VCaP (cell line): ENCODE results near the gene RBM14.

ENCODE experiments used
- H3K27ac ChIP-seq: fragments of 450-650 bp; 2 replicates; pipeline ENCODE4 v1.5.1; 2017
- TF ChIP-seq, protein P1 (sequence below): fragments of 450-650 bp; conservative IDR thresholded peaks from 2 replicates; pipeline ENCODE4 v1.5.1; 2017; ENCODE audit warnings: mild to moderate bottlenecking, moderate library complexity

Gene RBM14

GRCh38 chr11:66592457-66593302 is 23.8 kb upstream of the RBM14 start, which contains the start of the genes CCDC87 and CCS:
Gene CCDC87 (minus strand): TSS chr11:66593063. CDS start chr11:66593015, 48 bp downstream.
Gene CCS (plus strand): TSS chr11:66593185. CDS start chr11:66593262, 77 bp downstream.
- TF ChIP-seq, protein P1, sequence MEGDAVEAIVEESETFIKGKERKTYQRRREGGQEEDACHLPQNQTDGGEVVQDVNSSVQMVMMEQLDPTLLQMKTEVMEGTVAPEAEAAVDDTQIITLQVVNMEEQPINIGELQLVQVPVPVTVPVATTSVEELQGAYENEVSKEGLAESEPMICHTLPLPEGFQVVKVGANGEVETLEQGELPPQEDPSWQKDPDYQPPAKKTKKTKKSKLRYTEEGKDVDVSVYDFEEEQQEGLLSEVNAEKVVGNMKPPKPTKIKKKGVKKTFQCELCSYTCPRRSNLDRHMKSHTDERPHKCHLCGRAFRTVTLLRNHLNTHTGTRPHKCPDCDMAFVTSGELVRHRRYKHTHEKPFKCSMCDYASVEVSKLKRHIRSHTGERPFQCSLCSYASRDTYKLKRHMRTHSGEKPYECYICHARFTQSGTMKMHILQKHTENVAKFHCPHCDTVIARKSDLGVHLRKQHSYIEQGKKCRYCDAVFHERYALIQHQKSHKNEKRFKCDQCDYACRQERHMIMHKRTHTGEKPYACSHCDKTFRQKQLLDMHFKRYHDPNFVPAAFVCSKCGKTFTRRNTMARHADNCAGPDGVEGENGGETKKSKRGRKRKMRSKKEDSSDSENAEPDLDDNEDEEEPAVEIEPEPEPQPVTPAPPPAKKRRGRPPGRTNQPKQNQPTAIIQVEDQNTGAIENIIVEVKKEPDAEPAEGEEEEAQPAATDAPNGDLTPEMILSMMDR: peak; percentile 93
- H3K27ac ChIP-seq: peak within 1 kb of the TSS; percentile 79

GRCh38 chr11:66593303-66593635 is 23.2 kb upstream of the RBM14 start:
- TF ChIP-seq, protein P1: no peak
- H3K27ac ChIP-seq: peak overlapping the region; percentile 79

GRCh38 chr11:66593650-66594049 is 22.8 kb upstream of the RBM14 start:
- peak overlapping the region; percentile 79; the same call in 1 of the 2 replicates for H3K27ac ChIP-seq
- TF ChIP-seq, protein P1: no peak

DNA sequence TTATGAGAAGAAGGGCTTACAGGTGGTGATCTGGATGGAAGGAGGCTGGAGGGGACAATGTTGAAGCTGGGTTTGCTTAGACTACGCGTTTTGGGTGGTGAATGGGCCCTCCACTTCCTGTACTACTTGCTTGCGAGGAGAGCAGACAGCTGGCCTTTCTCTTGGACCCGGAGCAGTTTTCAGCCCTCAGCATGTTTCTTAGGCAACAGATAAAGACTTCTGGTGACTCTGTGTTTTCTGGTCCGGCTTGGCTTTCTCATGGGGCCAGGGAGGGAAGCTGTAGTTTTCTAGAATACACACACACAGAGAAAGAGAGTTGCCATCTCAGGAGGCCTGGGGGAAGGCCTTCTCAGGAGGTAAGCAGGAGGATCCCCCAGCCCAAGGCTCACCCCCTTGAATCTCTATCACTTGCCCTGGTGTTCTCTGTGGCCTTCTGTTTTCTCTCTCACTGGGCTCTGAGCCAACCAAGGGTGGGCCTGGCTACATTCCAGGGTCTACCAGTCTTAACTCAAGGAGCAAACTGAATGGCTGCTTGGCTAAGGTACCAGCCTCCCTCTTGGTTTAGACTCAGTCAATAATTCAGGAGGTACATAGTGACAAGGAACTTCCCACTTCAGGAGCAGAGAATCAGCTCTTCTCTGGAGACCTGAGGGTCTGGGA is 21.1 kb upstream of the RBM14 start:
- TF ChIP-seq, protein P1: no peak
- peak overlapping the region; percentile 2; the same call in 1 of the 2 replicates for H3K27ac ChIP-seq

DNA sequence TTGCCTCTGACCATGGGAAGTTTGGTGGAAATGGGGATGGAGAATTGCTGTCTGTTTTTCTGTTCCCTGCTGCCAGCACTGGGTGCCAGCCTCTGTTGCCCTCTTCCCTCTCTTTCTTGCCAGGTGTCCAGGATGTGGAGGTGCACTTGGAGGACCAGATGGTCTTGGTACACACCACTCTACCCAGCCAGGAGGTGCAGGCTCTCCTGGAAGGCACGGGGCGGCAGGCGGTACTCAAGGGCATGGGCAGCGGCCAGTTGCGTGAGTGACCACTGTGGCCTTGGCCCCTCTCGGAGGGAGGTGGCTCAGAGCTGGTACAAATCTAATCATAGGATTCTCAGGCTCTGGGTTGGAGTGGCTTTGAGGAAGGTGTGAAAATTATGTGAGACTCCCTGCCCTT is 17.4 kb upstream of the RBM14 start:
- TF ChIP-seq, protein P1: no peak
- H3K27ac ChIP-seq: no peak overlapping the region

- TF ChIP-seq, protein P1: no peak
- H3K27ac ChIP-seq: no peak overlapping the region
Measured at GRCh38 chr11:66600219-66600618, 16.2 kb upstream of the RBM14 start.

DNA sequence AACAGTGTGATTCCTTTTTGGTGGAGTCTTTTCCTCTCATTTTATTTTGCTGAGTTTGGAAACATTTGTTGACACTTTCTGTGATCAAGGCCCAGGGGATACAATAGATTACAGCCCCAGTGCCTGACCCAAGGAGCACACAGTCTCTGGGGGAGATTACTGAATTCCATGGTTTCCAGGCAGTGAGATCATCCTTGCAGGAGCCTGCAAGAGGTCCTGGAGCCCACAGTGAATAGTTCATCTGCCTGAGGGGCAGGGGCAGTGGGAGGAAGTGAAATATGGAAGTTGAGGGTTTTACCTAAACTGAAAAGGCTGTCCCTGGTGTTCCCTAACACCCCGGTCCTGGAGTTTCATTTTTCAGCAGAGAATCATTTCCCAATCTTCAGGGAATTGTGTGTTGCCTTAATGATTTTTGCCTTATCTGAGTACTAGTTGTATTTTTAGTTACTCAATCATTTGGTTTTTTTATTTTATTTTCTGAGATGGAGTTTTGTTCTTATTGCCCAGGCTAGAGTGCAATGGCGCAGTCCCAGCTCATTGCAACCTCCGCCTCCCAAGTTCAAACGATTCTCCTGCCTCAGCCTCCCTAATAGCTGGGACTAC is 15.7 kb upstream of the RBM14 start:
- H3K27ac ChIP-seq: no peak overlapping the region
- TF ChIP-seq, protein P1: no peak
